Gastroesophageal sphincter (tissue), 4 donors: ENCODE data around the gene ID4. TPM values are rescaled to one million over a fixed set of nuclear protein-coding genes. Genes with fewer than 3 reads are reported as not detected.

ENCODE experiments used
- ATAC-seq: fragments of 150-250 bp; one replicate; pipeline ENCODE4 v1.9.1; 2016; ENCODE audit warnings: mild to moderate bottlenecking, moderate library complexity
- H3K27ac ChIP-seq, 4 donors: fragments of 200-600 bp; sonication (generic) in 3 of 4; 1 replicate in 3 of 4; 2 replicates in 1 of 4; pipeline ENCODE4 v1.5.1; 2016 to 2019
- H3K27me3 ChIP-seq: fragments of 200-600 bp; sonication (generic); one replicate; pipeline ENCODE4 v1.5.1; 2019
- H3K36me3 ChIP-seq, 2 donors: fragments of 200-600 bp; sonication (generic); one replicate each; pipeline ENCODE4 v1.5.1; 2019; ENCODE audit warnings: control low read depth in 1 of 2
- H3K4me1 ChIP-seq, 3 donors: fragments of 200-600 bp; sonication (generic); 1 replicate in 2 of 3; 2 replicates in 1 of 3; pipeline ENCODE4 v1.5.1; 2016 to 2019; ENCODE audit warnings: control low read depth in 2 of 3
- H3K4me3 ChIP-seq, 2 donors: fragments of 200-600 bp; sonication (generic); one replicate each; pipeline ENCODE4 v1.5.1; 2019; ENCODE audit warnings: mild to moderate bottlenecking in 1 of 2, moderate library complexity in 1 of 2
- H3K9me3 ChIP-seq, 3 donors: fragments of 200-600 bp; sonication (generic); one replicate each; pipeline ENCODE4 v1.5.1; 2017 to 2019; ENCODE audit warnings: control low read depth in 2 of 3
- CTCF ChIP-seq, 4 experiments: fragments of 200-600 bp in 2 of 4; fragments of 450-650 bp in 2 of 4; sonication (generic) in 1 of 4; IDR thresholded peaks; one replicate each; pipeline ENCODE4 v1.5.1; 2017 to 2019; ENCODE audit warnings: antibody characterized with exemption in 4 of 4, mild to moderate bottlenecking in 2 of 4, moderate library complexity in 2 of 4
- EP300 ChIP-seq: sonication (generic); formaldehyde crosslinking; IDR thresholded peaks from one replicate; pipeline ENCODE4 v1.6.1; 2017; ENCODE audit warnings: antibody characterized with exemption, mild to moderate bottlenecking
- POLR2A ChIP-seq, 2 donors: fragments of 450-650 bp; IDR thresholded peaks; one replicate each; pipeline ENCODE4 v1.6.1; 2017; ENCODE audit warnings: antibody characterized with exemption in 2 of 2, mild to moderate bottlenecking in 2 of 2, moderate library complexity in 1 of 2
- POLR2AphosphoS5 ChIP-seq: sonication (generic); formaldehyde crosslinking; IDR thresholded peaks from one replicate; pipeline ENCODE4 v1.6.1; 2017; ENCODE audit warnings: antibody characterized with exemption
- WGBS, 2 donors: methylation state at CpG; one replicate each; pipeline ENCODE4 v1.1.5; 2018; ENCODE audit warnings: low coverage in 1 of 2; 5-methylcytosine and 5-hydroxymethylcytosine counted together
- total RNA-seq, 4 donors: library from RNA; depleted of rRNA; stranded (reverse); fragments of >200 nt; gene quantifications; one replicate each; pipeline ENCODE4 v1.1.0, GENCODE V29; 2016

The ID4 gene
- total RNA-seq, 4 donors from 2014 or later: 51.3 to 137 (median 63.6) TPM

DNA sequence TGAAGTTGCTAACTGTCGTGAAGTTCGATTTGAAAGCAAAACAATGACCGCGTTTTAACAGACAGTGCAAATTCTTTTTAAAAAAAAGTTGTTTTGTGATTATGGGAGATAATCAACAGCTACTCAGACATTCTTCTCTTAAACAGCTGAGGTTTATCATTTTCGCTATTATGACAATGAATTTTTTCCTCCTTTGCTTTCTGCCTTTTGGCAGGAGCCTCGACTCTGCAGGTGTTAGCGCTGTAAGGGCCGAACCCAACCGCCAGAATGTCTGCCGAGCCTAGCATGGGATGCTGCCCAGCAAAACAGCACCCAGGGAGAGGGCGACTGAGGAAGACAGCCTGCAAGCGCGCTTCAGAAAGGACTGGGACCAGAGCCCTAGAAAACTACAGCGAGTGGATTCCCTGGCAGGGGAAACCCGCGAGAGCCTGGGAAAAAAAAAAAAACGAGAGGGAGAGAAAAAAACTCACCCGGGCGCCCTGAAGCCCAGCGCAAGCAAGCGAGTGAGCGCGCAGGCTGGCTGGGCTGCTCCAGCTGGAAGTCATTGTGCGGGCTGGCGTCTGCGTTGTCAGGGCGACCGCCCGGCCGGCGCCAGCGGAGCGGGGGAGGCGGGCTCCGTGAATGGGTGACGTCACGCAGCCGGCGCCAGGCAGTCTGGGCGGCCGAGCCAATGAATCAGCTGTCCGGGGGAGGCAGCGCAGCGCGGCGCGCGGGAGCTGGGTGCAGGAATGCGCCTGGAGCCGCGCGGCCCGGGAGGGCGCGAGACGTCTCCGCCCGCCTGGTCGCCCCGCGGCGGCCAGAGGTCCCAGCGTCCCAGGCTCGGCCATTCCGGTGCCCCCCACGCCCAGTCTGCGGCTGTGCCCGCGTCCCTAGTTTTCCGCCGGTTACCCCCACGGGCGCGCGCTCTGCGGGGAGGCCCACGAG lies 32.7 kb upstream of the ID4 start:
- Histone ChIP-seq H3K4me3 (peak overlapping the region; percentile 54 to 66), H3K27ac (peak overlapping the region; percentile 90 to 97 (median 97)), H3K9me3 (no peaks in the 10 kb centered on the region), H3K27me3 (no peaks in the 10 kb centered on the region), H3K36me3 (no peaks in the 10 kb centered on the region), H3K4me1 (peaks cover 6 to 48% (median 7%) of the 10 kb centered on the region in 3 donors)
- WGBS, 2 donors: 0% methylated on average over 14 to 36 of the region's 77 CpGs
- TF ChIP-seq EP300 (peak; percentile 87), POLR2A (IDR thresholded peaks at IDR 0.05) (peak; percentile 97), POLR2AphosphoS5 (peak; percentile 91), CTCF (IDR thresholded peaks at IDR 0.05) (no peak)
- peak; percentile 99 for ATAC-seq

DNA sequence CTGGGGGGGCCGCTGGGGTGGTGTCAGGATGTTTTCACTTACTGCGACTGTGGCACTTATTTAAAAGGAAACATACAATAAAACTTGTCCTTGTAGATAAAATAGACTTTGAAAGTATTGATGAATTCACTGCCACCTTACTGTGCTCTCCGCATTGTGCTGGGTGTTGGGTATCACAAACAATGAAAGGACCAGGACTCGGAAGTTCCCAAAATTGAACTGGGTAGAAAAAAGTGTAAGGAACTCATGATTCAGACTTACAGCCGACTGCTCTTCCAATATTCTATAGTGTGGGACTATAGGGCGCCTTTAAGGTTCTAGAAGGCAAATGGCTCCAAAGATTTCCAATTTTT lies 32.1 kb upstream of the ID4 start:
- Histone ChIP-seq H3K27ac (peak overlapping the region; percentile 83 to 97 (median 97)), H3K36me3 (no peaks in the 10 kb centered on the region), H3K4me3 (peak overlapping the region; percentile 36 to 66), H3K4me1 (peaks cover 6 to 48% (median 7%) of the 10 kb centered on the region in 3 donors), H3K9me3 (no peaks in the 10 kb centered on the region), H3K27me3 (no peaks in the 10 kb centered on the region)
- TF ChIP-seq CTCF (IDR thresholded peaks at IDR 0.05) (peak in 1 of 4 experiments; percentile 21), POLR2AphosphoS5 (no peak)
- ATAC-seq: peak; percentile 11
- WGBS, 2 donors: 0 to 37% methylated on average over 1 to 4 of the region's 6 CpGs

DNA sequence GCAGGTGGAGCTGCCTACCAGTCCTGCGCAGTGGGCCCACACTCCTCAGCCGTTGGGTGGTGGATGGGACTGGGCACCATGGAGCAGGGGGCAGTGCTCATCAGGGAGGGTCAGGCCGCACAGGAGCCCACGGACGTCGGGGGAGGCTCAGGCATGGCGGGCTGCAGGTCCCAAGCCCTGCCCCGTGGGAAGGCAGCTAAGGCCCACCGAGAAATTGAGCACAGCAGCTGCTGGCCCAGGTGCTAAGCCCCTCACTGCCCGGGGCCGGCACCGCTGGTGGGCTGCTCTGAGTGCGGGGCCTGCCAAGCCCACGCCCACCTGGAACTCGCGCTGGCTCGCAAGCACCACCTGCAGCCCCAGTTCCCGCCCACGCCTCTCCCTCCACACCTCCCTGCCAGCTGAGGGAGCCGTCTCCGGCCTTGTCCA lies 30.2 kb upstream of the ID4 start:
- no CpG with 5 or more reads among the region's 21 CpGs for WGBS, 2 donors
- Histone ChIP-seq H3K9me3 (no peaks in the 10 kb centered on the region), H3K27ac (peak overlapping the region in 1 of 4 donors; percentile 97), H3K36me3 (no peaks in the 10 kb centered on the region), H3K4me1 (peaks cover 6 to 39% (median 7%) of the 10 kb centered on the region in 3 donors), H3K4me3 (no peak overlapping the region), H3K27me3 (no peaks in the 10 kb centered on the region)
- no peak for TF ChIP-seq POLR2A (IDR thresholded peaks at IDR 0.05)
- no peak for TF ChIP-seq EP300
- TF ChIP-seq POLR2AphosphoS5: no peak
- no peak for TF ChIP-seq CTCF (IDR thresholded peaks at IDR 0.05)
- ATAC-seq: no peak

DNA sequence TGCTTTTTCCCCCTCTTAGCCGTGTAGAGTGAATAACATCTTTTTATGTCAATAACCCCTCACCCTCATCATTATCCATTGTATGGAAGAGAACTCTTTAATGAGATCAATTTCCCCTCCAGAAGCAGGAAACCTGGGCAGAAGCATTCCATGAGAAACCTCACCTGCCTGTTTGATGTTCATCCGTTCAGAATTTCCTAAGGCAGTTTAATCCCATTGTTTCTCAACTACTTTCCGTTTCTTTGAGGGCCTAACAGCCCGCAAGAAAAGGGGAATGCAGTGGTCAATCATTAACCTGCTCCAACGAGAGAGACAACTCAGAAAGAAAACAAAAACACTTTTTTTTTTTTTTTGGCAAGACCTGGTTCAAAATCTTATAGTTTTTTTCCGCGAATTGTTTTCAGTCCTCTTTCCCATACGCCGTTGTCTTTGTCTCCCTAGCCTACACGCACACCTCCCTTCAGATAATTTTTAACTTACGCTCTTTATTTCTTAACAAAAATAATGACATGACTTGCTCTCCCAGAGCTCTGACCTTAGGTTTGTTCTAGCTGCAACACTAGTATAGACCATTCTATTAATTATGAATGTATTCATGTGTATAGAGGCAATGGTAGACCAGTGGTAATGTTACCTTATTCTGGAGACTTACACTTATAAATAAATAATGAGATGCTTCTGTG lies 25.6 kb upstream of the ID4 start:
- no peak for ATAC-seq
- 77 to 84% methylated on average over 6 to 11 of the region's 11 CpGs for WGBS, 2 donors
- H3K4me3 ChIP-seq: no peak overlapping the region
- no peaks in the 10 kb centered on the region for H3K4me1 ChIP-seq
- H3K9me3 ChIP-seq: no peaks in the 10 kb centered on the region
- TF ChIP-seq POLR2A (IDR thresholded peaks at IDR 0.05) (no peak), POLR2AphosphoS5 (no peak), CTCF (IDR thresholded peaks at IDR 0.05) (no peak)
- no peaks in the 10 kb centered on the region for H3K27me3 ChIP-seq
- no peaks in the 10 kb centered on the region for H3K36me3 ChIP-seq
- H3K27ac ChIP-seq: no peak overlapping the region
